GM12872 (cell line): ENCODE results near the gene SAA1.
A peak's percentile ranks its signal among the peaks of the same experiment; 100 is the strongest.

Experiments
- CTCF ChIP-seq: IDR thresholded peaks from 3 replicates; pipeline ENCODE4 v1.5.1; 2011; ENCODE audit warnings: low read depth, mild to moderate bottlenecking, low read length, moderate library complexity; ENCODE audit not compliant: insufficient read depth

SAA1 gene

GRCh38 chr11:18246379-18247190 is 19.5 kb upstream of the SAA1 start:
- TF ChIP-seq CTCF: 0 out of 3 replicates have a peak, but pooled peaks have one; percentile 19

GRCh38 chr11:18248561-18248960 is 17.5 kb upstream of the SAA1 start, which contains the start of gene SAA2:
Gene SAA2, minus strand, starts transcription at chr11:18248668. Its CDS starts 657 bp downstream, at chr11:18248011.
- TF ChIP-seq CTCF: no peak

GRCh38 chr11:18253233-18253632 is 12.8 kb upstream of the SAA1 start:
- TF ChIP-seq CTCF: no peak

GRCh38 chr11:18253778-18254338 is 12.2 kb upstream of the SAA1 start:
- TF ChIP-seq CTCF: no peak

- TF ChIP-seq CTCF: no peak
These were observed 11.2 kb upstream of the SAA1 start for GRCh38 chr11:18254781-18255361.

GRCh38 chr11:18259259-18259658 is 6.8 kb upstream of the SAA1 start:
- TF ChIP-seq CTCF: no peak

- TF ChIP-seq CTCF: no peak
These were observed 4.3 kb upstream of the SAA1 start for GRCh38 chr11:18261721-18262120.
